ENCODE measurements around the gene CTSA.
A peak's percentile ranks its signal among the peaks of the same experiment; 100 is the strongest.
"Not testable (repeated sequence)": the region's sequence is repeated elsewhere in the genome, so short reads cannot be mapped to it uniquely, and the experiment has no call there.

The CTSA gene

GRCh38 chr20:45872626-45873025 is 18.5 kb upstream of the CTSA start:
- no peaks in the 10 kb centered on the region for H3K9me3 Mint-ChIP-seq
- H3K27ac Mint-ChIP-seq: no peak overlapping the region
- H3K27me3 Mint-ChIP-seq (ENCODE audit: low read depth, poor library complexity): peaks cover 5% of the 10 kb centered on the region
- no peak overlapping the region for H3K4me3 Mint-ChIP-seq
- H3K36me3 Mint-ChIP-seq (ENCODE audit: low read depth): peaks cover 5% of the 10 kb centered on the region
- DNase-seq: no peak
- peaks cover 5% of the 10 kb centered on the region for H3K4me1 Mint-ChIP-seq
- TF ChIP-seq CTCF (IDR thresholded peaks at IDR 0.05): no peak

GRCh38 chr20:45873409-45874103 is 17.6 kb upstream of the CTSA start:
- no peak for DNase-seq

GRCh38 chr20:45874104-45874481 is 17.0 kb upstream of the CTSA start:
- not testable (repeated sequence) for H3K27ac Mint-ChIP-seq; H3K9me3 Mint-ChIP-seq; H3K4me1 Mint-ChIP-seq; H3K27me3 Mint-ChIP-seq (ENCODE audit: low read depth, poor library complexity); DNase-seq; H3K36me3 Mint-ChIP-seq (ENCODE audit: low read depth); H3K4me3 Mint-ChIP-seq

More at GRCh38 chr20:45873409-45874103, 17.6 kb upstream of the CTSA start:
- Mint-ChIP-seq H3K4me3 (no peak overlapping the region), H3K9me3 (no peaks in the 10 kb centered on the region), H3K27me3 (ENCODE audit: low read depth, poor library complexity) (peaks cover 5% of the 10 kb centered on the region), H3K27ac (no peak overlapping the region), H3K36me3 (ENCODE audit: low read depth) (peaks cover 5% of the 10 kb centered on the region), H3K4me1 (peaks cover 5% of the 10 kb centered on the region)
- no peak for TF ChIP-seq CTCF (IDR thresholded peaks at IDR 0.05)

- no peak for DNase-seq
- TF ChIP-seq CTCF (IDR thresholded peaks at IDR 0.05): no peak
- peaks cover 5% of the 10 kb centered on the region for H3K36me3 Mint-ChIP-seq (ENCODE audit: low read depth)
- H3K4me1 Mint-ChIP-seq: peaks cover 5% of the 10 kb centered on the region
- peak overlapping the region; percentile 46 for H3K27ac Mint-ChIP-seq
- peaks cover 5% of the 10 kb centered on the region for H3K27me3 Mint-ChIP-seq (ENCODE audit: low read depth, poor library complexity)
- H3K4me3 Mint-ChIP-seq: no peak overlapping the region
- no peaks in the 10 kb centered on the region for H3K9me3 Mint-ChIP-seq
Measured at GRCh38 chr20:45874576-45874975, 16.6 kb upstream of the CTSA start.

GRCh38 chr20:45878076-45878761 is 12.9 kb upstream of the CTSA start:
- H3K4me3 Mint-ChIP-seq: no peak overlapping the region

More at GRCh38 chr20:45878076-45878761, 12.9 kb upstream of the CTSA start:
- Mint-ChIP-seq H3K27me3 (ENCODE audit: low read depth, poor library complexity) (peaks cover 2% of the 10 kb centered on the region), H3K27ac (no peak overlapping the region), H3K36me3 (ENCODE audit: low read depth) (peaks cover 9% of the 10 kb centered on the region), H3K9me3 (no peaks in the 10 kb centered on the region), H3K4me1 (peaks cover 23% of the 10 kb centered on the region)
- DNase-seq: no peak
- TF ChIP-seq CTCF (IDR thresholded peaks at IDR 0.05): no peak
